Endothelial cell of umbilical vein (primary cell): ENCODE results near the gene NFATC2IP.

Experiments
- CTCF ChIP-seq, 2 donors: IDR thresholded peaks; 1 replicate in 1 of 2; 2 replicates in 1 of 2; pipeline ENCODE4 v1.5.1; 2011; ENCODE audit warnings: low read length in 2 of 2, mild to moderate bottlenecking in 2 of 2, moderate library complexity in 2 of 2, control low read depth in 1 of 2, inconsistent platforms in 1 of 2, low read depth in 1 of 2; ENCODE audit not compliant: insufficient read depth in 1 of 2; ENCODE audit errors: extremely low read depth in 1 of 2
- EZH2 ChIP-seq: IDR thresholded peaks from 2 replicates; pipeline ENCODE4 v1.6.1; 2012; ENCODE audit warnings: borderline replicate concordance, low read depth, mild to moderate bottlenecking, moderate library complexity, low read length, inconsistent platforms; ENCODE audit not compliant: severe bottlenecking
- TF ChIP-seq, protein P1 (sequence below): IDR thresholded peaks from 2 replicates; pipeline ENCODE4 v1.6.1; 2011; ENCODE audit not compliant: insufficient read depth, insufficient read length

- TF ChIP-seq CTCF (IDR thresholded peaks at IDR 0.05; ENCODE audit: extremely low read depth in 1 of 2, insufficient read depth in 1 of 2, low read depth in 1 of 2, low read length in 2 of 2) (no peak), EZH2 (no peak)
- TF ChIP-seq, protein P1, sequence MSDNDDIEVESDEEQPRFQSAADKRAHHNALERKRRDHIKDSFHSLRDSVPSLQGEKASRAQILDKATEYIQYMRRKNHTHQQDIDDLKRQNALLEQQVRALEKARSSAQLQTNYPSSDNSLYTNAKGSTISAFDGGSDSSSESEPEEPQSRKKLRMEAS, result no peak
These were observed 16.4 kb downstream of the NFATC2IP start for GRCh38 chr16:28967156-28967555.
